GM12878 (cell line): ENCODE results near the gene TP53INP2. TPM values are rescaled to one million over a fixed set of nuclear protein-coding genes. Genes with fewer than 3 reads are reported as not detected.

Source experiments
- ATAC-seq: fragments of 200-7000 bp; cut with Tn5 transposase; 3 replicates; pipeline ENCODE4 v1.9.1; 2020; ENCODE audit warnings: mild to moderate bottlenecking, moderate library complexity
- BruUV-seq: library from RNA; stranded (reverse); fragments of 400-500 nt; replicated peaks from 2 replicates; lab custom pipeline; 2021; lab: Mats Ljungman, UMichigan
- CTCF ChIA-PET: fragments of 300-600 bp; sonication (Branson Sonifier 250); formaldehyde crosslinking; extraction: SDS; loops from one replicate; lab custom pipeline; 2021; ENCODE audit warnings: inconsistent platforms; lab: Yijun Ruan, JAX
- POLR2A ChIA-PET: fragments of 350-600 bp; formaldehyde crosslinking; extraction: SDS; loops from one replicate; lab custom pipeline; 2021; ENCODE audit warnings: inconsistent platforms; lab: Charles Lee
- RAD21 ChIA-PET: fragments of 300-600 bp; sonication (Branson Sonifier 250); formaldehyde crosslinking; loops from one replicate; lab custom pipeline; 2023; ENCODE audit warnings: antibody characterized with exemption; ENCODE audit not compliant: unreplicated experiment; lab: Charles Lee
- SMC1A ChIA-PET: fragments of 300-600 bp; sonication (Branson Sonifier 250); formaldehyde crosslinking; loops from one replicate; lab custom pipeline; 2023; ENCODE audit not compliant: unreplicated experiment, uncharacterized antibody; lab: Charles Lee
- DNase-seq: peaks from one replicate; pipeline ENCODE4 v3.0.0-alpha.2; 2011; ENCODE audit warnings: low read depth, low spot score
- FAIRE-seq: peaks from 3 replicates; lab custom pipeline; 2011; peaks lifted over from hg19 to GRCh38; lab: Jason Lieb, UNC
- H2AFZ ChIP-seq: 2 replicates; pipeline ENCODE4 v1.6.0; 2011; ENCODE audit warnings: low read depth, low read length, control low read depth; ENCODE audit not compliant: control insufficient read depth
- H3K27ac ChIP-seq: 2 replicates; pipeline ENCODE4 v1.5.1; 2011; ENCODE audit warnings: control low read depth; ENCODE audit not compliant: control insufficient read depth, insufficient read depth
- H3K27me3 ChIP-seq, 2 experiments: replicated peaks in 1 of 2; 2 replicates each; pipeline versions ENCODE4 v1.6.0 to v1.6.1; 2011; ENCODE audit warnings: low read length in 1 of 2; ENCODE audit not compliant: control insufficient read depth in 2 of 2, insufficient read depth in 2 of 2
- H3K36me3 ChIP-seq, 2 experiments: 2 replicates each; pipeline ENCODE4 v1.5.1; 2011; ENCODE audit warnings: low read length in 1 of 2; ENCODE audit not compliant: control insufficient read depth in 2 of 2, insufficient read depth in 2 of 2
- H3K4me1 ChIP-seq: 2 replicates; pipeline ENCODE4 v1.6.1; 2011; ENCODE audit warnings: mild to moderate bottlenecking, low read length, moderate library complexity, mixed read lengths; ENCODE audit not compliant: control insufficient read depth, insufficient read depth
- H3K4me2 ChIP-seq: 2 replicates; pipeline ENCODE4 v1.6.0; 2011; ENCODE audit warnings: control low read depth; ENCODE audit not compliant: control insufficient read depth, insufficient read depth
- H3K4me3 ChIP-seq: fragments of 200-600 bp; sonication (generic); 2 replicates; pipeline ENCODE4 v1.5.1; 2016
- H3K79me2 ChIP-seq: 2 replicates; pipeline ENCODE4 v1.6.0; 2011; ENCODE audit warnings: low read length; ENCODE audit not compliant: control insufficient read depth, insufficient read depth
- H3K9ac ChIP-seq: 2 replicates; pipeline ENCODE4 v1.8.0; 2011; ENCODE audit warnings: low read length, control low read depth, mixed read lengths; ENCODE audit not compliant: control insufficient read depth, insufficient read depth
- H3K9me3 ChIP-seq: replicated peaks from 3 replicates; pipeline ENCODE4 v1.5.1; 2011; ENCODE audit warnings: mild to moderate bottlenecking, low read length; ENCODE audit not compliant: control insufficient read depth, insufficient read depth
- H4K20me1 ChIP-seq: 2 replicates; pipeline ENCODE4 v1.6.0; 2011; ENCODE audit not compliant: control insufficient read depth, insufficient read depth
- BACH1 ChIP-seq: fragments of 450-650 bp; IDR thresholded peaks from 2 replicates; pipeline ENCODE4 v1.6.1; 2017; ENCODE audit warnings: mild to moderate bottlenecking, borderline replicate concordance
- EED ChIP-seq: sonication (generic); IDR thresholded peaks from 2 replicates; pipeline ENCODE4 v1.6.1; 2016; ENCODE audit warnings: antibody characterized with exemption, low read depth
- HDAC2 ChIP-seq: fragments of 200-600 bp; sonication (generic); IDR thresholded peaks from 2 replicates; pipeline ENCODE4 v1.6.1; 2017
- HSF1 ChIP-seq: fragments of 150-350 bp; IDR thresholded peaks from 2 replicates; pipeline ENCODE4 v1.6.1; 2014; ENCODE audit warnings: mild to moderate bottlenecking, low read depth, low read length
- MYB ChIP-seq: fragments of 150-350 bp; IDR thresholded peaks from 2 replicates; pipeline ENCODE4 v1.6.1; 2014; ENCODE audit warnings: mild to moderate bottlenecking, low read depth, low read length, borderline replicate concordance
- NRF1 ChIP-seq: conservative IDR thresholded peaks from 2 replicates; pipeline ENCODE4 v1.6.1; 2011; ENCODE audit warnings: mild to moderate bottlenecking, low read depth, low read length, improper control_type of control experiment
- RAD21 ChIP-seq: IDR thresholded peaks from 2 replicates; pipeline ENCODE4 v1.6.1; 2011; ENCODE audit warnings: mild to moderate bottlenecking, low read depth, low read length, moderate library complexity; ENCODE audit not compliant: insufficient read depth
- SPI1 ChIP-seq: IDR thresholded peaks from 2 replicates; pipeline ENCODE4 v1.6.1; 2011; ENCODE audit warnings: low read depth, mild to moderate bottlenecking, low read length, moderate library complexity, borderline replicate concordance; ENCODE audit not compliant: insufficient read depth
- SREBF2 ChIP-seq: IDR thresholded peaks from 2 replicates; pipeline ENCODE4 v1.6.1; 2012; ENCODE audit warnings: mild to moderate bottlenecking, low read length
- STAT1 ChIP-seq: fragments of 450-650 bp; conservative IDR thresholded peaks from 2 replicates; pipeline ENCODE4 v1.6.1; 2014; ENCODE audit warnings: antibody characterized with exemption, mild to moderate bottlenecking
- WRNIP1 ChIP-seq: IDR thresholded peaks from 2 replicates; pipeline ENCODE4 v1.6.1; 2011; ENCODE audit warnings: low read depth, low read length, improper control_type of control experiment, borderline replicate concordance
- ZSCAN29 ChIP-seq: fragments of 450-650 bp; IDR thresholded peaks from 2 replicates; pipeline ENCODE4 v1.6.1; 2017; ENCODE audit warnings: mild to moderate bottlenecking, moderate library complexity
- WGBS: methylation state at CpG from one replicate; pipeline ENCODE4 v1.1.6; 2016; ENCODE audit warnings: low lambda C conversion rate; ENCODE audit not compliant: insufficient replicate concordance, insufficient coverage; ENCODE audit errors: missing lambda C conversion rate; 5-methylcytosine and 5-hydroxymethylcytosine counted together
- in situ Hi-C: fragments of 300-500 bp; cut with MboI; formaldehyde crosslinking; loops from 9 replicates; pipeline ENCODE4 v1.14.3; 2018; ENCODE audit warnings: mixed read lengths
- intact Hi-C: fragments of 100-400 bp; cut with micrococcal nuclease; formaldehyde crosslinking; loops from one replicate; pipeline ENCODE4 v1.14.2; 2022; ENCODE audit not compliant: unreplicated experiment
- polyA plus RNA-seq, 11 experiments: library from polyadenylated mRNA; depleted of rRNA in 4 of 11; unstranded in 6 of 11; stranded (reverse) in 5 of 11; fragments of >200 nt; fragmentation: Nextera tagmentation in 4 of 11; fragmentation: Illumina TruSeq in 1 of 11; extraction: Ambion mirVana in 4 of 11; extraction: Trizol in 1 of 11; gene quantifications; 1 replicate in 1 of 11; 2 replicates in 10 of 11; pipeline versions ENCODE4 v1.2.1 to v1.2.3, GENCODE V29; 2011 to 2016; ENCODE audit warnings: inconsistent platforms in 2 of 11, missing spikeins in 2 of 11, low read depth in 1 of 11
- total RNA-seq, 4 experiments: library from RNA; depleted of rRNA in 3 of 4; stranded (reverse); fragments of >200 nt in 3 of 4; fragmentation: Illumina TruSeq in 1 of 4; extraction: Trizol in 1 of 4; gene quantifications; 2 replicates each; pipeline versions ENCODE4 v1.2.1 to v1.2.3, GENCODE V29; 2013 to 2021
- TF ChIP-seq, protein P1 (sequence below): IDR thresholded peaks from 2 replicates; pipeline ENCODE4 v1.6.1; 2012; ENCODE audit warnings: low read depth, low read length, improper control_type of control experiment

TP53INP2 gene
- total and polyA plus RNA-seq, 10 of the 15 experiments (the other 5 are each of a cell fraction or from before 2014, with no cell fraction given): 2.8 to 16.0 (median 4.0) TPM

GRCh38 chr20:34669094-34669493 lies 35.0 kb upstream of the TP53INP2 start:
- POLR2A ChIA-PET: no interaction called here
- WGBS: 90% methylated on average over 1 of the region's 1 CpG
- H3K27ac ChIP-seq: no peak overlapping the region
- H3K9ac ChIP-seq: no peak overlapping the region
- no peak overlapping the region for H3K4me2 ChIP-seq
- H3K27me3 ChIP-seq: no peaks in the 10 kb centered on the region
- no peak for DNase-seq
- no peaks in the 10 kb centered on the region for H4K20me1 ChIP-seq
- no peak for FAIRE-seq
- CTCF ChIA-PET: no interaction called here
- H3K9me3 ChIP-seq: no peaks in the 10 kb centered on the region
- intact Hi-C loops: no loop called here
- in situ Hi-C loops: no loop called here
- H3K4me1 ChIP-seq: no peaks in the 10 kb centered on the region
- H3K79me2 ChIP-seq: no peaks in the 10 kb centered on the region
- BruUV-seq: no TSS peak
- no peak overlapping the region for H3K4me3 ChIP-seq
- H2AFZ ChIP-seq: no peak overlapping the region
- SMC1A ChIA-PET: no interaction called here
- ATAC-seq: no peak
- RAD21 ChIA-PET: no interaction called here
- no peaks in the 10 kb centered on the region; a peak in 1 of 4 replicates for H3K36me3 ChIP-seq
- no peak for TF ChIP-seq SPI1
- no peak for TF ChIP-seq NRF1
- no peak for TF ChIP-seq MYB
- TF ChIP-seq HDAC2: no peak
- TF ChIP-seq BACH1: no peak
- TF ChIP-seq SREBF2: no peak
- no peak for TF ChIP-seq RAD21
- no peak for TF ChIP-seq HSF1
- no peak for TF ChIP-seq STAT1
- TF ChIP-seq EED: no peak
- TF ChIP-seq, protein P1, sequence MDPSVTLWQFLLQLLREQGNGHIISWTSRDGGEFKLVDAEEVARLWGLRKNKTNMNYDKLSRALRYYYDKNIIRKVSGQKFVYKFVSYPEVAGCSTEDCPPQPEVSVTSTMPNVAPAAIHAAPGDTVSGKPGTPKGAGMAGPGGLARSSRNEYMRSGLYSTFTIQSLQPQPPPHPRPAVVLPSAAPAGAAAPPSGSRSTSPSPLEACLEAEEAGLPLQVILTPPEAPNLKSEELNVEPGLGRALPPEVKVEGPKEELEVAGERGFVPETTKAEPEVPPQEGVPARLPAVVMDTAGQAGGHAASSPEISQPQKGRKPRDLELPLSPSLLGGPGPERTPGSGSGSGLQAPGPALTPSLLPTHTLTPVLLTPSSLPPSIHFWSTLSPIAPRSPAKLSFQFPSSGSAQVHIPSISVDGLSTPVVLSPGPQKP: no peak
- TF ChIP-seq WRNIP1: no peak
- no peak for TF ChIP-seq ZSCAN29
